KMS-11 (cell line): ENCODE results near the gene LHFPL2.

ENCODE experiments used
- H2AFZ ChIP-seq: fragments of 200-600 bp; sonication (generic); 2 replicates; pipeline ENCODE4 v1.6.1; 2016; ENCODE audit warnings: antibody characterized with exemption, mixed run types, low read depth
- H3K27ac ChIP-seq: fragments of 200-600 bp; sonication (generic); 2 replicates; pipeline ENCODE4 v1.6.1; 2016; ENCODE audit warnings: mild to moderate bottlenecking, mixed run types
- H3K27me3 ChIP-seq: fragments of 200-600 bp; sonication (generic); 2 replicates; pipeline ENCODE4 v1.6.1; 2017; ENCODE audit warnings: mild to moderate bottlenecking, low read depth, mixed run types, moderate library complexity; ENCODE audit not compliant: insufficient read depth
- H3K36me3 ChIP-seq: fragments of 200-600 bp; sonication (generic); 2 replicates; pipeline ENCODE4 v1.6.1; 2017; ENCODE audit warnings: mild to moderate bottlenecking, mixed run types; ENCODE audit not compliant: insufficient read depth
- H3K4me1 ChIP-seq: fragments of 200-600 bp; sonication (generic); 2 replicates; pipeline ENCODE4 v1.6.1; 2016; ENCODE audit warnings: mild to moderate bottlenecking, low read depth, mixed run types; ENCODE audit not compliant: poor library complexity, severe bottlenecking
- H3K4me2 ChIP-seq: fragments of 200-600 bp; sonication (generic); 2 replicates; pipeline ENCODE4 v1.7.0; 2016; ENCODE audit warnings: mild to moderate bottlenecking, mixed run types
- H3K4me3 ChIP-seq: fragments of 200-600 bp; sonication (generic); IDR thresholded peaks from 2 replicates; pipeline ENCODE4 v1.6.1; 2017; ENCODE audit warnings: low read depth, low read length, mixed read lengths; ENCODE audit not compliant: insufficient read depth
- H3K79me2 ChIP-seq: fragments of 200-600 bp; sonication (generic); 2 replicates; pipeline ENCODE4 v1.6.1; 2016; ENCODE audit warnings: low read depth, mixed run types; ENCODE audit not compliant: insufficient read depth
- H3K9ac ChIP-seq: fragments of 200-600 bp; sonication (generic); 2 replicates; pipeline ENCODE4 v1.6.1; 2016; ENCODE audit warnings: mild to moderate bottlenecking, mixed run types
- H4K20me1 ChIP-seq: fragments of 200-600 bp; sonication (generic); 2 replicates; pipeline ENCODE4 v1.6.1; 2016; ENCODE audit warnings: mild to moderate bottlenecking, mixed run types; ENCODE audit not compliant: insufficient read depth
- TF ChIP-seq, protein P1 (sequence below): fragments of 200-600 bp; sonication (generic); conservative IDR thresholded peaks from 2 replicates; pipeline ENCODE4 v1.6.1; 2017; ENCODE audit warnings: low read depth, mild to moderate bottlenecking, antibody characterized with exemption, low read length, moderate library complexity, mixed read lengths

LHFPL2 gene

DNA sequence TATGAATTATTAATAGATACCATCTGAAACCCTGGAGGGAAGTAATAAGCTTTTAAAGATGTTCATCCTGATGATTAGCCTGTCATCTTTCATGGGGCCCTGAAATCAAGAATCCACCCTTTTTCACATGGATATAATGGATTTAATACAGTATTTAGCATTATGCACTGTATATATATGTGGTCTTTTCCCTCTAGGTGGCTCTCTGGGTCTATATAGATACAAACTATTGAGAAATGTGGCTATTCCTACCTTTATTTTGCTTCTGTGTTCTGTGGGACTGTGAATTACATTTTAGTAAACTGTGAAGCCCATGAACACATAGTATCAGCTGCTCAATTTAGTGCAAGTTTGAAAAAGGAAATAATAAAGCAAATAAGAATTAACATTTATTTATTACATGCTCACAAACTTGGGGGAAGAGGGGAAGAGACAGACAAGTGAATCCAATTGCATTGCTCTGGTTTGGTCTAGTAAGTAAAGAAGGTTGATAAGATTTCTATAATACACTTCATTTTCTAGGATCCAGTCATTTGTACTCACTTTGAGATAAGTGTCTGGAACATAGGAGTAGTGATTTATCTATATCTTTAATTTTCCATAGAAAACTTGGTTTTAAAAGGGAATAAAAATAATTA lies 176.0 kb downstream of the LHFPL2 start:
- H3K79me2 ChIP-seq, result no peaks in the 10 kb centered on the region

DNA sequence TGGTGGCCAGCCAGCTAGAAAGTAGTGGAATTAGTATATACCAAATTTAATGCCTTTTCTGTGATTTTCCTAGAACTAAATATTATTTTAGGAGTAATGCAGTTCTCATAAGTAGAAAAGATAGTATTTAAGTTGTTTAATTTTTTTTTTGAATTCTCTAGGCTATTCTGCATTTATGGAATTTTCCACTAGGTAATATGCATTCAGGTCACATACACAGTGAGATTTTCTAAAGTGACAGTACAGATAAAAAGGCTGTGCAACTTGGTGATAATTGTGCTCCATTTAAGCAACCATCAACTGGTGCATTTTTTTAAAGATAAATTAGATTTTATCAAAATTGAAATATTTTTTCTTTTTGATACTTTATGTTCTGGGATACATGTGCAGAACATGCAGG lies 176.7 kb downstream of the LHFPL2 start:
- no peaks in the 10 kb centered on the region for H3K27me3 ChIP-seq
- no peaks in the 10 kb centered on the region for H3K4me1 ChIP-seq
- no peak overlapping the region for H2AFZ ChIP-seq
- TF ChIP-seq, protein P1, sequence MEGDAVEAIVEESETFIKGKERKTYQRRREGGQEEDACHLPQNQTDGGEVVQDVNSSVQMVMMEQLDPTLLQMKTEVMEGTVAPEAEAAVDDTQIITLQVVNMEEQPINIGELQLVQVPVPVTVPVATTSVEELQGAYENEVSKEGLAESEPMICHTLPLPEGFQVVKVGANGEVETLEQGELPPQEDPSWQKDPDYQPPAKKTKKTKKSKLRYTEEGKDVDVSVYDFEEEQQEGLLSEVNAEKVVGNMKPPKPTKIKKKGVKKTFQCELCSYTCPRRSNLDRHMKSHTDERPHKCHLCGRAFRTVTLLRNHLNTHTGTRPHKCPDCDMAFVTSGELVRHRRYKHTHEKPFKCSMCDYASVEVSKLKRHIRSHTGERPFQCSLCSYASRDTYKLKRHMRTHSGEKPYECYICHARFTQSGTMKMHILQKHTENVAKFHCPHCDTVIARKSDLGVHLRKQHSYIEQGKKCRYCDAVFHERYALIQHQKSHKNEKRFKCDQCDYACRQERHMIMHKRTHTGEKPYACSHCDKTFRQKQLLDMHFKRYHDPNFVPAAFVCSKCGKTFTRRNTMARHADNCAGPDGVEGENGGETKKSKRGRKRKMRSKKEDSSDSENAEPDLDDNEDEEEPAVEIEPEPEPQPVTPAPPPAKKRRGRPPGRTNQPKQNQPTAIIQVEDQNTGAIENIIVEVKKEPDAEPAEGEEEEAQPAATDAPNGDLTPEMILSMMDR, result no peak
- no peak overlapping the region for H3K4me2 ChIP-seq
- H4K20me1 ChIP-seq, result no peaks in the 10 kb centered on the region
- H3K27ac ChIP-seq, result no peak overlapping the region
- no peaks in the 10 kb centered on the region for H3K79me2 ChIP-seq
- no peaks in the 10 kb centered on the region for H3K36me3 ChIP-seq
- H3K9ac ChIP-seq, result no peak overlapping the region
- no peak overlapping the region for H3K4me3 ChIP-seq

More for the DNA sequence above, 176.0 kb downstream of the LHFPL2 start:
- no peaks in the 10 kb centered on the region for H4K20me1 ChIP-seq
- H3K4me1 ChIP-seq, result no peaks in the 10 kb centered on the region
- TF ChIP-seq, protein P1, result 0 out of 2 replicates have a peak, but pooled peaks have one; percentile 17
- no peaks in the 10 kb centered on the region for H3K36me3 ChIP-seq
- H3K4me2 ChIP-seq, result no peak overlapping the region
- H2AFZ ChIP-seq, result no peak overlapping the region
- no peak overlapping the region for H3K9ac ChIP-seq
- no peak overlapping the region for H3K4me3 ChIP-seq
- H3K27ac ChIP-seq, result no peak overlapping the region
- no peaks in the 10 kb centered on the region for H3K27me3 ChIP-seq

DNA sequence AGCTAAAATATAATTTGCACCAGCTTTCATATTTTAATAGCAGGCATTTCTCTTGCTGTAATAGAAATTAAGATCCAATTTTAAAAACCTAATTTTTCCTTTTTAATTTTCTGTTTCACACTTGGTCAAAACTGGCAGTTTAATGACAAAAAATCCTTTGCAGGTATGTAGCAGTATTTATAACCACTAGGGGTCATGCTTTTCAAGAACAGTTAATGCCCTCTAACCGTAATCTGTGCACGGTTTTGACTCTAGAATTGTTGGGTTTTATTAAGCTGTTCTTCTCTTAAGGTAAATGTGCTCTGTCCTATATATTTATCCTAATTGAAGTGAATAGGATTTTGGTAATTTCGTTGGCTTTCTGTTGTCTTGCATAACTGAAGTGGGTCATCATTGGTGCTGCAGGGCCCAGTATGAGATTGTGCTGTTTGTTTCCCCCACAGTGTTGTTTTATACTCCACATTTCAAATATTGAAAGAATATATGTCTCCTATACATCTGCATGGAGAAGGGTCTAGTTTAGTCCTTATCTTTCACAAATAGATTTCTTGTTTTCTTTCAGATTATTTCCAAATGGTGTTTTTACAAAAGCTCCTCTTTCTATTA lies 180.7 kb downstream of the LHFPL2 start:
- Histone ChIP-seq H3K9ac (no peak overlapping the region), H2AFZ (no peak overlapping the region), H3K4me1 (no peaks in the 10 kb centered on the region), H4K20me1 (no peaks in the 10 kb centered on the region), H3K27me3 (no peaks in the 10 kb centered on the region), H3K4me2 (no peak overlapping the region), H3K4me3 (no peak overlapping the region), H3K27ac (no peak overlapping the region), H3K36me3 (no peaks in the 10 kb centered on the region), H3K79me2 (no peaks in the 10 kb centered on the region)
- TF ChIP-seq, protein P1, result peak; percentile 89

DNA sequence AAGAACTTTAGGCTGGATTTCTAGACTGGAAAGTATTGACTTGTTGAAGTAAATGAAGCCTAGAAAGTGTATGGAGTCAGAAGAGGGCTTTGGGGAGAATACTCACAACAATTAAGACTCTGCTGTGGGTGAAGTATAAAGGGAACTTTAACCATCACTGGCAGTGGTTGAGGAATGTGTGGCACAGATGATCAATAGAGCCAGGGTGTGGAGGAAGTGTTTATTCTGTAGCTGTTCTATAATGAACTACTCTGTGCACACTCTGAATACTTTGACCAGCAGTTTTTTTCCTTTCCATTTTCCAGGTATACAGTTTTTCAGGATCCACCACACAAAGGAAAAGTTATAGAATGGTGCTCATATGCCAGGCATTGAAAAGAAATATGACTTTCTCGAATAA lies 181.4 kb downstream of the LHFPL2 start:
- Histone ChIP-seq H3K4me1 (no peaks in the 10 kb centered on the region), H3K9ac (no peak overlapping the region), H4K20me1 (no peaks in the 10 kb centered on the region), H2AFZ (no peak overlapping the region), H3K27ac (no peak overlapping the region), H3K36me3 (no peaks in the 10 kb centered on the region), H3K79me2 (no peaks in the 10 kb centered on the region), H3K4me2 (no peak overlapping the region), H3K4me3 (no peak overlapping the region), H3K27me3 (no peaks in the 10 kb centered on the region)
- TF ChIP-seq, protein P1, result no peak
